ENCODE results near the gene FLT3LG.

GRCh38 chr19:49468746-49469447 is 5.1 kb upstream of the FLT3LG start:
- TF ChIP-seq CTCF (IDR thresholded peaks at IDR 0.05) (no peak), ZFX (IDR thresholded peaks at IDR 0.05; ENCODE audit: borderline replicate concordance) (no peak)
